HS-5 (cell line): ENCODE data around the gene TMEM14C.
"Not testable (repeated sequence)": the region's sequence is repeated elsewhere in the genome, so short reads cannot be mapped to it uniquely, and the experiment has no call there.

Experiments
- DNase-seq: peaks from one replicate; pipeline ENCODE4 v3.0.0-alpha.2; 2012; ENCODE audit warnings: low read depth

The TMEM14C gene

GRCh38 chr6:10720960-10721849 is 1.7 kb upstream of the TMEM14C start:
- not testable (repeated sequence) for DNase-seq

- no peak for DNase-seq
Observed at GRCh38 chr6:10721850-10722569, 860 bp upstream of the TMEM14C start.

GRCh38 chr6:10722570-10722819 is 375 bp upstream of the TMEM14C start:
- DNase-seq = no peak

- no peak for DNase-seq
Observed at GRCh38 chr6:10723567-10723881, 654 bp downstream of the TMEM14C start.

GRCh38 chr6:10725044-10725443 is 2.2 kb downstream of the TMEM14C start:
- DNase-seq = no peak

- no peak for DNase-seq
Observed at GRCh38 chr6:10725716-10726115, 2.8 kb downstream of the TMEM14C start.

GRCh38 chr6:10730254-10730653 is 7.4 kb downstream of the TMEM14C start:
- no peak for DNase-seq

- DNase-seq = no peak
Observed at GRCh38 chr6:10733151-10733715, 10.4 kb downstream of the TMEM14C start.

- DNase-seq = no peak
Observed at GRCh38 chr6:10733863-10734262, 11.0 kb downstream of the TMEM14C start.

GRCh38 chr6:10736731-10737130 is 13.9 kb downstream of the TMEM14C start:
- no peak for DNase-seq

- no peak for DNase-seq
Observed at GRCh38 chr6:10740061-10740460, 17.2 kb downstream of the TMEM14C start.

- not testable (repeated sequence) for DNase-seq
Observed at GRCh38 chr6:10741643-10742042, 18.8 kb downstream of the TMEM14C start.

- no peak for DNase-seq
Observed at GRCh38 chr6:10742251-10742650, 19.4 kb downstream of the TMEM14C start.

GRCh38 chr6:10743515-10743914 is 20.6 kb downstream of the TMEM14C start:
- DNase-seq = no peak

- no peak for DNase-seq
Observed at GRCh38 chr6:10745116-10745515, 22.2 kb downstream of the TMEM14C start.

- no peak for DNase-seq
Observed at GRCh38 chr6:10746915-10747250, 24.0 kb downstream of the TMEM14C start.

- DNase-seq = peak; percentile 80
Observed at GRCh38 chr6:10747251-10747972, 24.5 kb downstream of the TMEM14C start, which contains the start of gene TMEM14B. TMEM14B (plus strand) TSS chr6:10747805; CDS start chr6:10749246, 1,441 bp downstream.

GRCh38 chr6:10749734-10750133 is 26.9 kb downstream of the TMEM14C start:
- DNase-seq = no peak

- not testable (repeated sequence) for DNase-seq
Observed at GRCh38 chr6:10750568-10750967, 27.7 kb downstream of the TMEM14C start.

- DNase-seq = not testable (repeated sequence)
Observed at GRCh38 chr6:10751757-10752156, 28.9 kb downstream of the TMEM14C start.

GRCh38 chr6:10756085-10756484 is 33.2 kb downstream of the TMEM14C start:
- no peak for DNase-seq

- DNase-seq = peak; percentile 99
Observed at GRCh38 chr6:10759312-10759839, 36.5 kb downstream of the TMEM14C start.
